Lung (tissue), 12 donors: Measurements from ENCODE around the gene CDC42BPB. TPM values are rescaled to one million over a fixed set of nuclear protein-coding genes. Genes with fewer than 3 reads are reported as not detected.

Experiments
- ATAC-seq: fragments of 200-7000 bp; cut with Tn5 transposase; one replicate; pipeline ENCODE4 v1.9.1; 2020; ENCODE audit warnings: moderate number of reproducible peaks; ENCODE audit not compliant: insufficient read depth, low FRiP score
- DNase-seq, 3 donors: peaks; one replicate each; pipeline ENCODE4 v3.0.0-alpha.2; 2013 to 2017
- H3K27ac ChIP-seq, 2 donors: one replicate each; pipeline ENCODE4 v1.5.1; 2013; ENCODE audit warnings: mild to moderate bottlenecking in 2 of 2, moderate library complexity in 2 of 2, control low read depth in 1 of 2, inconsistent platforms in 1 of 2, low read depth in 1 of 2, low read length in 1 of 2
- H3K27me3 ChIP-seq, 3 donors: one replicate each; pipeline ENCODE4 v1.5.1; 2013; ENCODE audit warnings: low read length in 2 of 3; ENCODE audit not compliant: control insufficient read depth in 3 of 3, insufficient read depth in 3 of 3
- H3K36me3 ChIP-seq, 4 donors: one replicate each; pipeline ENCODE4 v1.5.1; 2013; ENCODE audit warnings: low read length in 4 of 4, mild to moderate bottlenecking in 1 of 4, moderate library complexity in 1 of 4; ENCODE audit not compliant: control insufficient read depth in 4 of 4, insufficient read depth in 4 of 4
- H3K4me1 ChIP-seq, 5 donors: one replicate each; pipeline ENCODE4 v1.5.1; 2013; ENCODE audit warnings: low read length in 5 of 5, mild to moderate bottlenecking in 2 of 5, moderate library complexity in 1 of 5; ENCODE audit not compliant: control insufficient read depth in 5 of 5, insufficient read depth in 5 of 5
- H3K4me3 ChIP-seq: one replicate; pipeline ENCODE4 v1.5.1; 2013; ENCODE audit warnings: mild to moderate bottlenecking, control low read depth, moderate library complexity
- H3K9ac ChIP-seq, 2 donors: one replicate each; pipeline ENCODE4 v1.5.1; 2013; ENCODE audit warnings: low read length in 2 of 2, control low read depth in 1 of 2; ENCODE audit not compliant: insufficient read depth in 1 of 2
- H3K9me3 ChIP-seq, 4 donors: one replicate each; pipeline ENCODE4 v1.5.1; 2013; ENCODE audit warnings: low read length in 3 of 4, mild to moderate bottlenecking in 1 of 4, moderate library complexity in 1 of 4; ENCODE audit not compliant: control insufficient read depth in 4 of 4, insufficient read depth in 3 of 4
- WGBS, 2 donors: extraction: QIAGEN DNeasy Blood & Tissue Kit; methylation state at CpG; one replicate each; pipeline ENCODE4 v1.1.7; 2013; 5-methylcytosine and 5-hydroxymethylcytosine counted together
- polyA plus RNA-seq, 2 donors: library from polyadenylated mRNA; stranded (reverse); fragments of 200-250 nt; gene quantifications; one replicate each; pipeline ENCODE4 v1.2.1, GENCODE V29; 2013
- total RNA-seq, 2 donors: library from RNA; depleted of rRNA in 1 of 2; stranded (reverse); fragments of >200 nt in 1 of 2; gene quantifications; one replicate each; pipeline ENCODE4 v1.2.1, GENCODE V29; 2014 to 2021
- TF ChIP-seq, protein P1 (sequence below): IDR thresholded peaks from 2 replicates; pipeline ENCODE4 v1.5.1; 2012; ENCODE audit warnings: mild to moderate bottlenecking; ENCODE audit errors: control extremely low read depth, extremely low read depth
- donor health status: control.
- donor health status: control.
- donor health status: Bipolar disorder and iron deficiency.
- donor health status: healthy.
- donor health status: DM: yes; HTN: yes; CAD: no.

CDC42BPB gene
- total and polyA plus RNA-seq, 4 donors, result 39.3 to 97.9 (median 66.6) TPM

- Histone ChIP-seq H3K4me1 (peaks cover 0 to 30% (median 6%) of the 10 kb centered on the region in 5 donors), H3K9me3 (no peaks in the 10 kb centered on the region), H3K27me3 (peaks cover 0 to 59% (median 32%) of the 10 kb centered on the region in 3 donors), H3K4me3 (no peak overlapping the region), H3K9ac (no peak overlapping the region), H3K36me3 (peaks cover 0 to 2% (median under 1%) of the 10 kb centered on the region in 4 donors), H3K27ac (no peak overlapping the region)
- ATAC-seq, result no peak
- TF ChIP-seq, protein P1, sequence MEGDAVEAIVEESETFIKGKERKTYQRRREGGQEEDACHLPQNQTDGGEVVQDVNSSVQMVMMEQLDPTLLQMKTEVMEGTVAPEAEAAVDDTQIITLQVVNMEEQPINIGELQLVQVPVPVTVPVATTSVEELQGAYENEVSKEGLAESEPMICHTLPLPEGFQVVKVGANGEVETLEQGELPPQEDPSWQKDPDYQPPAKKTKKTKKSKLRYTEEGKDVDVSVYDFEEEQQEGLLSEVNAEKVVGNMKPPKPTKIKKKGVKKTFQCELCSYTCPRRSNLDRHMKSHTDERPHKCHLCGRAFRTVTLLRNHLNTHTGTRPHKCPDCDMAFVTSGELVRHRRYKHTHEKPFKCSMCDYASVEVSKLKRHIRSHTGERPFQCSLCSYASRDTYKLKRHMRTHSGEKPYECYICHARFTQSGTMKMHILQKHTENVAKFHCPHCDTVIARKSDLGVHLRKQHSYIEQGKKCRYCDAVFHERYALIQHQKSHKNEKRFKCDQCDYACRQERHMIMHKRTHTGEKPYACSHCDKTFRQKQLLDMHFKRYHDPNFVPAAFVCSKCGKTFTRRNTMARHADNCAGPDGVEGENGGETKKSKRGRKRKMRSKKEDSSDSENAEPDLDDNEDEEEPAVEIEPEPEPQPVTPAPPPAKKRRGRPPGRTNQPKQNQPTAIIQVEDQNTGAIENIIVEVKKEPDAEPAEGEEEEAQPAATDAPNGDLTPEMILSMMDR, result no peak
- 78% methylated on average over 12 of the region's 12 CpGs for WGBS, 2 donors
- DNase-seq, result no peak
These were observed 131.2 kb downstream of the CDC42BPB start for GRCh38 chr14:102926104-102926503.

DNA sequence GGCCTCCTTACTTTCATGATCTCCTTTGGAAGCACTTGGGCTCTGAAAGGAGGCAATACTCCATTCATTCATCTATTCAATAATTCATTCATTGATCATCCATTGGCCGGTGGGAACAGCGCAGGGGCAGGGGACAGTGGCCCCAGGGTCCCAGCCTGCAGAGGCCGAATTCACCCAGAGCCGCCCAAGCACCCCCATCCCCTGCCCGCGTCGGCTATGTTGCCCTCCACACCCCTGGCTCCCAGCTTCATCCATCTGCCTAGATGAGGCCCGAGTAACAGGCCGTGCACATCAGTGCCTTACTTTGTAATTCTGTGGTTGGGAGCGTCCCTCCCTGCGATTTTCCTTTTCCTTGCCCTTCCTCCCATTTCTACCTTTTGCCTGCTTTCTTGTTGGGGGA is 131.7 kb downstream of the CDC42BPB start:
- Histone ChIP-seq H3K9me3 (no peaks in the 10 kb centered on the region), H3K36me3 (no peaks in the 10 kb centered on the region), H3K4me3 (no peak overlapping the region), H3K4me1 (peaks cover 0 to 30% (median 6%) of the 10 kb centered on the region in 5 donors), H3K27me3 (peaks cover 0 to 62% (median 31%) of the 10 kb centered on the region in 3 donors), H3K9ac (no peak overlapping the region), H3K27ac (no peak overlapping the region)
- ATAC-seq, result no peak
- 84 to 86% methylated on average over 11 of the region's 11 CpGs for WGBS, 2 donors
- no peak for DNase-seq
- TF ChIP-seq, protein P1, result no peak

- no peaks in the 10 kb centered on the region for H3K36me3 ChIP-seq
- TF ChIP-seq, protein P1, result no peak
- ATAC-seq, result no peak
- WGBS, 2 donors, result 86 to 87% methylated on average over 25 of the region's 25 CpGs
- H3K9ac ChIP-seq, result no peak overlapping the region
- H3K9me3 ChIP-seq, result peaks cover 0 to 7% (median 0%) of the 10 kb centered on the region in 4 donors
- H3K4me3 ChIP-seq, result no peak overlapping the region
- peaks cover 0 to 62% (median 31%) of the 10 kb centered on the region in 3 donors for H3K27me3 ChIP-seq
- DNase-seq, result no peak
- H3K4me1 ChIP-seq, result peaks cover 0 to 30% (median 6%) of the 10 kb centered on the region in 5 donors
- no peak overlapping the region for H3K27ac ChIP-seq
These were observed 132.4 kb downstream of the CDC42BPB start for GRCh38 chr14:102924632-102925588.
